Stimulated activated CD8-positive, alpha-beta memory T cell treated with anti-CD3 and anti-CD28 coated beads, Interleukin-2, amount 100 ng/mL, for 1 hour (primary cell): ENCODE measurements around the gene SLC27A1.
"Not testable (repeated sequence)": the region's sequence is repeated elsewhere in the genome, so short reads cannot be mapped to it uniquely, and the experiment has no call there.

Experiments
- DNase-seq, 2 donors: peaks; one replicate each; pipeline ENCODE4 v3.0.0-alpha.2; 2020; ENCODE audit warnings: low read depth in 2 of 2

The SLC27A1 gene

GRCh38 chr19:17511724-17512573 lies 41.6 kb downstream of the SLC27A1 start:
- DNase-seq: peak; percentile 74 to 78

DNA sequence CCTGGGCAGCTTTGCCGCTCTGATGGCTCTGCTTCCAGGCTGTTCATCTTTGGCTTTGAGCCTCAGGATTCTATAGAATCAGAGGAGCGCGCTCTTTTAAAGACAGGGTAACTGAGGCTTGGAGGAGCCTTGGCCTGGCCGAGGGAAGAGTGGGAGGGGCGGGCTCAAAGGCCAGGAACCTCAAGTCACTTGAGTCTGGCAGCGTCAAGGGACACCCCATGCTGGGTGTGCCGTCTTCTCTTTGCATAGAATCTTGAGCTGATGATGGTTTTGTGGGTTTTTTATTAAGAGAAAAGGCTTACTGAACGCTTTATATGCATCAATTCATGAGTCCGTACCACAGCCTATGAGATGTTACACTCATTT lies 42.2 kb downstream of the SLC27A1 start:
- DNase-seq: no peak

- no peak for DNase-seq
Observed at GRCh38 chr19:17515408-17516149, 45.3 kb downstream of the SLC27A1 start.

DNA sequence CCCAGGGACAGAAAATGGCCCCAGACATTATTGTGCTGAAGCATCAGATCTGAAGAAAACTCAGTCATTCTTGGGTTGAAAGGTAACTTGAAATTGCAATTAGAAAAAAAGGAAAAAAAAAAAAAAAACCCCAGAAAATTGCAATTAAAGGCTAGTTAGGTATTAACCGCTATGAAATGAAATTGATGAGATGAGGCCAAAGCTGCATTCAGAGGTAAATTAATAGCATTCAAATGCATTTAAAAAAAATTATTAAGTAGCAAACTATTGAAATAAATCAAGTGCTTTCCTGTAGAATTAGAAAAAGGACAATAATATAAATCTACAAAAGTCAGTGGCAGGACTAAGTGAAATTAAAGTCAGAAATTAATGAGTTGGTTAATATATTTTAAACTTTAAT lies 47.6 kb downstream of the SLC27A1 start:
- DNase-seq: no peak

GRCh38 chr19:17518654-17519053 lies 48.3 kb downstream of the SLC27A1 start:
- DNase-seq: not testable (repeated sequence)

GRCh38 chr19:17519967-17520366 lies 49.6 kb downstream of the SLC27A1 start:
- no peak for DNase-seq

GRCh38 chr19:17520865-17521264 lies 50.5 kb downstream of the SLC27A1 start:
- DNase-seq: no peak

DNA sequence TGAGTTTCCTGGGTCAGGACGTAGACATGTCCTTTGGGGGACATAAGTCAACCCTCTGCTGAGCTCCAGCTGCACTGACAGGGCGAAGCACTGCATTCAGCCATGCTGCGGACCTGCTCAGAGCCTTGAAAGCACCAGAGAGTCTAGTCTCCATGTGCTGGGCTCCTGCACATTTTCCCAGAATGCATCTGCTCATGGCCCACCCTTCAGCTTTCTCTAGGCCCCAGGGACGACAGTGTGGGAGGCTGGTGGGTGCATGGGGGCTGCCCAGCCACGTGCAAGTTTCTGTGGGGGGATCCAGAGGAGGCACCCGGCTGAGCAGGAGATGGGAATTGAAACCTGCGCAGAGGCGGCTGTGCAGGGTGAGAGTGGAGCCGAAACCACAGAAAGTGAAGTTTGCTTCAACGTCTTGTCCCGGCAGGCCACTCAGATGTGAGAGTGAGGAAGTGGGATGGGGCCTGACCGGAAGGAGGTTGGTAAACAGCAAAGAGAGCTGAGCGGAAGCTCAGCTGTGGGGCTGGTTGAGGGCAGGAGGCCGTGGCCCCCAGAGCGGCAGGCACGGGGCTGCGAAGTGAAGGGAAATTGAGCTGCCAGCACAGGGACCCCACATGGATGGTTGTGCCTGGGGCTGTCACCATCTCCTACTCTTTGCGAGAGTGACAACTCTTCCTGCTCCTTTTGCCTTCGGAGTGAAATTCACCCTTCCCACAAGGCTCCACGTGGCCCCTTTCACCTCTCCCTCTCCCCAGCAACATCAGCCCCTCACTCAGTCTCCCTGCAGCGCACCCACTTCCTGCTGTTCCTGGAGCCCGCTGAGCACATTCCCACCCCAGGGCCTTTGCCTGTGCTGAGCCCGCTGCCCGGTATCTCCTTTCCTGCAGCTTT lies 52.9 kb downstream of the SLC27A1 start:
- DNase-seq: peak in 1 of 2 donors; percentile 9

- DNase-seq: no peak
Observed at GRCh38 chr19:17524651-17525050, 54.3 kb downstream of the SLC27A1 start.

GRCh38 chr19:17525141-17525540 lies 54.8 kb downstream of the SLC27A1 start:
- DNase-seq: no peak

GRCh38 chr19:17526922-17527321 lies 56.6 kb downstream of the SLC27A1 start:
- DNase-seq: no peak

DNA sequence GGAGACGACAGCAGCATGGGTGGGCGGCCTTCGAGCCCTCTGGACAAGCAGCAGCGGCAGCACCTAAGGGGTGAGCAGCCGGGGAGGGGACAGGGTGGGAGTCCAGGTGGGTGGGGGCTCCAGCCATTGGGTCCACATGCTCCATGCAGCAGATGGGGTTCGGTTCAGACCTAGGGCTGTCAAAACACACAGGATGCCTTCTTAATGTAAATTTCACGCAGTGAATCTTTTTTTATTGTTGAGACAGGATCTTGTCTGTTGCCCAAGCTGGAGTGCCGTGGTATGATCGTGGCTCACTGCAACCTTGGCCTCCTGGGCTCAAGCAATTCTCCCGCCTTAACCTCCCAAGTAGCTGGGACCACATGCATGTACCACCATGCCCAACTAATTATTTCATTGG lies 57.0 kb downstream of the SLC27A1 start:
- DNase-seq: no peak

DNA sequence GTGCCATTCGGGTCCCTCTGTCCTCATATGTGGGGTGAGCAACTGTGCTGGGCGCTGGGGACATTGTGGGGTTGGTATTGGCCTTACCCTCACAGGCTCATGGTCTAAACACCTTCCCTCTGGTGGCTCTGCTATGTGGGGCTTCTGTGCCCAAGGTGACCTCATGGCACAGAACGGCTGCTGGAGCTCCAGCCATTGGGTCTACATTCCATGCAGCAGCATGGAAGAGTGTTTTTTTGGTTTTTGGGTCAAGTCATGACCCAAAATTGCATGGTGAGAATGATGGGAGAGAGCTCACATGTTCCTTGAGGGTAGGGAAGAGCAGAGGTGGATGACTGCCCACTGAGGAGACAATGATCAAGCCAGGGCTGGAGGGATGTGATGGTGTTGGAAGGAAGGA lies 58.3 kb downstream of the SLC27A1 start:
- DNase-seq: no peak

- no peak for DNase-seq
Observed at GRCh38 chr19:17529239-17530158, 59.2 kb downstream of the SLC27A1 start.

DNA sequence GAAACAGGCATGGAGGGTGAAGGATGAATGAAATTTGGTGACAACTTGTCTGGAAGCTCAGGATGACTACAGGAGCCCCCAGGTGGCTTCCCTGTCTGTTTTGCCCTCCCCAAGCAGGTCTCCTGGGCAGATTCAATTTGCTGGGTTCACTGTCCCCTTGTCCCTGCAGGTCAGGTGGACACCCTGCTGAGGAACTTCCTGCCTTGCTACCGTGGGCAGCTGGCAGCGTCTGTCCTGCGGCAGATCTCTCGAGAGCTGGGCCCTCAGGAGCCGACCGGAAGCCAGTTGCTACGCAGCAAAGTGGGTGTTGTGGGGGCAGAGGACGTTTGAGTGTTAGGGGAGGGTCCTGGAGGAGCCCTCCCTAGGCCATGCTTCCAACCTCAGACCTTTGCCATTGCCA lies 60.3 kb downstream of the SLC27A1 start:
- DNase-seq: no peak

GRCh38 chr19:17532116-17532515 lies 61.8 kb downstream of the SLC27A1 start:
- no peak for DNase-seq

- no peak for DNase-seq
Observed at GRCh38 chr19:17532557-17532956, 62.2 kb downstream of the SLC27A1 start.

- DNase-seq: no peak
Observed at GRCh38 chr19:17534767-17535166, 64.4 kb downstream of the SLC27A1 start.

- no peak for DNase-seq
Observed at GRCh38 chr19:17536955-17537354, 66.6 kb downstream of the SLC27A1 start.

DNA sequence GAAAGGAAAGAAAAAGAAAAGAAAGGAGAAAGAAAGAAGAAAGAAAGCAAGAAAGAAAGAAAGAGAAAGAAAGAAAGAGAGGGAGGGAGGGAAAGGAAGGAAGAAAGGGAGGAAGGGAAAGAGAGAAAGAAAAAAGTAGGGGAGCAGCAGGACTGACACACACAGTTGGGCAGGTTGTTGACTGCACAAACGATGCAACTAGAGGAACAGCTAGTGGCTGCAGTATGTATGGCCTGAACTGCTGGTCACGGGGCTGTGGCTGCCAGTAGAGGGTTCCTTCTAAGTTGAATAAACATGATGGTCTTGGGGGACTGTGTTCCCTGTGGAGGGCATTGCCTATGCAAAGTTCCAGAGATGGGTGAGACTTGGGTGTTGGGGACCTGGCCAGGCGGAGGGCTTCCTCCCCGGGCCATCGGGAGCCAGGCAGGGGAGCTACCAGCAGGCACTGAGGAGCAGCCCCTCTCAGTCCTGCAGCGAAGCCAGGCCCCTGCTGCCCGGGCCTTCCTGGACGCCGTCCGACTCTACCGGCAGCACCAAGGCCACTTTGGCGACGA lies 68.4 kb downstream of the SLC27A1 start:
- DNase-seq: no peak
